Measurements from ENCODE around the gene PTPRT.

The PTPRT gene

DNA sequence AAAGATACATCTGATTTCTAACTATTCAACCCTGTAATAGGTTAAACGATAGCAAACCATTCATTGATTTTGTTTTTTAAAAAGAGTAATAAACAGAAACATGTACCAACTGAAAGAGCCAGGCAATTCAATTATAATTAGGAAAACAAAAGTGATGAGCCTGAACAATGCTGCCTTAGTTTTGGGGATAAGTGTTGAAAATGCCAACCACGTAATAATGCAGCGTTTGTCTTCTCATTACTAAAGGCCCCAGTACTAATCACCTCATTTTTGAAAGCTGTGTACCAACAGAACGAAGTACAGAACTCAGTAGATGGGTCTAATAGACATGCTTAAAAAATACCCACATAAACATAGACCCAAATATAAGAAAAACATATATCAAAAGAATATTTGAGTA lies 907.9 kb downstream of the PTPRT start:
- Mint-ChIP-seq H3K4me3 (no peak overlapping the region), H3K4me1 (ENCODE audit: low read depth) (no peaks in the 10 kb centered on the region), H3K36me3 (ENCODE audit: low read depth) (no peaks in the 10 kb centered on the region), H3K27me3 (no peaks in the 10 kb centered on the region), H3K9me3 (peaks cover 14% of the 10 kb centered on the region), H3K27ac (no peak overlapping the region)
- DNase-seq: no peak

DNA sequence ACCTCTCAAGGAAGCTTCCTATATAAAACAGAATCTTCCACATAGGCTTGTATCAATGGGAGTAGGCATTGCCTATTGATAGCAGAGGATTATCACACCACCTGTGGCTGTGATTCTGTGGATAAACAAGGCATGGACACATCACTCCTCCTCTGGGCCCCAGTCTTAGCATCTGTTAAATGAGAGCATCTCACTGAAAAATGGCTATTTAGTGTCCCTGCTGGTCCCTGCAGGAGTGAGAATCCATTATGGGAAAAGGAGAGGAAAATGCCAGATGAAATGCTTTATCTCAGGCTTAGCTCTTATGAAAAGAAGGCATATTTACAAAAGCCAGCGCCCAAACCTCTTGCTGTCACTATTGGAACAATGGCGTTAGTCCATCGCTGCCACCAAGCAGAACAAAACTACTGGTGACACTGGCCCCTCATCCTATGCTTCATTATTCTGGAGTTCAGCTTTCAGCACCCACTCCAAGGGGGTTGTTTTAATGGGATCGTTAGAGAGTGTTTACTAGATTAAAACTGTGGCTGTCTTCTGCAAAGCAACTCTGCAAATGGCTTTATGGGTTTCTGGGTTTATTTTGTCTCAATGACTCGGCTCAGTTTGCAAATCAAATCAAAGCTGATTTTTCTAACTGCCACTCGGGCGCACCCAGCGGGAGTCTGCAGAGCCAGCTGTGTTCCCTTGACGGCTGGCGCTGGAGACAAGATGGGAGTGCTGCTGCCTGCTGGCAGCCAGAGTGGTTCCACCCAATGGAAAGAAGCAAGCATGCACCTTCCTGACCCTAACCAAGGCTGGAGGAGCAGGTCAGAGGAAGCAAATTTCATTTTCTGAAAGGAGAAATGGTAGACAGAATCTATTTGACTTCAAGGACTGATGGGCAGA lies 912.7 kb downstream of the PTPRT start:
- H3K36me3 Mint-ChIP-seq (ENCODE audit: low read depth): no peaks in the 10 kb centered on the region
- H3K27me3 Mint-ChIP-seq: no peaks in the 10 kb centered on the region
- H3K4me3 Mint-ChIP-seq: no peak overlapping the region
- H3K9me3 Mint-ChIP-seq: peaks cover 5% of the 10 kb centered on the region
- DNase-seq: no peak
- H3K4me1 Mint-ChIP-seq (ENCODE audit: low read depth): no peaks in the 10 kb centered on the region
- no peak overlapping the region for H3K27ac Mint-ChIP-seq

DNA sequence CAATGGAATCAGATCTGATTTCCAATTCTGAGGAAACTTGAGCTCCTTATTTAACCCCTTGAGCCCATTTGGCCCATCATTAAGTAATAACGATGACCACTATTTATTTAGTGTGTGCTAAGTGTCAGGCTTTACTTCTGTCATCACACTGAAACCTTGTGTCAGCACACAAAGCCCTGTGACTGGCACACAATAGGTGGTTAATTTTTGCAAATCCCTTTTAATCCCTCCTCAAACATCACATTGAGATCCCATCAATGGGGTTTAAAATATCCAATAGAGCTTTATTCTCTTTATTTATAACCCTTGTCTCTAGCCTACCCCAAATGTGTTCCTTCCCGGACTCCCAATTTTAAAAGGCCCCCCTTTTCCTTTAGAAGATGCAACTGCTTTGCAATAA lies 914.7 kb downstream of the PTPRT start:
- DNase-seq: no peak
- no peaks in the 10 kb centered on the region for H3K27me3 Mint-ChIP-seq
- H3K9me3 Mint-ChIP-seq: peaks cover 5% of the 10 kb centered on the region
- no peak overlapping the region for H3K27ac Mint-ChIP-seq
- H3K4me1 Mint-ChIP-seq (ENCODE audit: low read depth): no peaks in the 10 kb centered on the region
- no peak overlapping the region for H3K4me3 Mint-ChIP-seq
- no peaks in the 10 kb centered on the region for H3K36me3 Mint-ChIP-seq (ENCODE audit: low read depth)

DNA sequence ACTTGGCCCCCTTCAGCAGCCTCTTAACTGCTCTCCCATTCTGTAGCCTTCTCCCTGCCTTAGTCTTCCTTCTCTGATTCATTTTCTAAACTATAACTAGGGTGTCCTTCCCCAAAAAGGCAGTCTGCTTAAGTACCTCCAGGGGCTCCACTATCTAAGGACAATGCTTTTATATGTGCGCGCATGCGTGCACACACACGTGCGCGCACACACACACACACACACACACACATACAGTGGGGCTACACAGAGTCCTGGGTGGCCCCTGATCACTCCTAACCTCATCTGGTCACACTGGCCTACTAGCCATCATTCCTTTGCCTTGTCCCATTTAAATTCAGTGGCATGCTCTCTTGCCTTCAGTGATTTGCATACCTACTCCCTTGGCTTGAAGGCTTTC lies 917.2 kb downstream of the PTPRT start:
- Mint-ChIP-seq H3K27ac (no peak overlapping the region), H3K4me1 (ENCODE audit: low read depth) (no peaks in the 10 kb centered on the region), H3K27me3 (no peaks in the 10 kb centered on the region), H3K4me3 (no peak overlapping the region), H3K36me3 (ENCODE audit: low read depth) (no peaks in the 10 kb centered on the region), H3K9me3 (peaks cover 5% of the 10 kb centered on the region)
- DNase-seq: no peak

DNA sequence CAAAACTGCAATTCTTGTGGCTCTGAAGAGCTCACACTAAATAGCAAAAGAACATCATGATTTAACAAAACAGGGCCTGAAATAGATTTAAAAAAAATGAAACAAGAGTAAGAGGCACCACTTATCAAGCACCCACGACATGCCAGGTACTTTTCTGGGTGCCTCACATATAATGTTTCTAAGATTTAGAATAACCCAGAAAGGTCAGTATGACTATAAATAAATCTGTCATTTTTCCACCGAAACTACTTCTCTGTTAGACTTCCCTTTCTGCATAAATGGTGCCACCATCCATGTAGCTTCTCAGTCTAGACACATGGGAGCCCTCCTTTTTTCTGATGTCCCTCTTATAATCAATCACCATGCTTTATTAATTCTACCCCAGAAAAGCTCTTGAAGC lies 919.2 kb downstream of the PTPRT start:
- H3K36me3 Mint-ChIP-seq (ENCODE audit: low read depth): no peaks in the 10 kb centered on the region

DNA sequence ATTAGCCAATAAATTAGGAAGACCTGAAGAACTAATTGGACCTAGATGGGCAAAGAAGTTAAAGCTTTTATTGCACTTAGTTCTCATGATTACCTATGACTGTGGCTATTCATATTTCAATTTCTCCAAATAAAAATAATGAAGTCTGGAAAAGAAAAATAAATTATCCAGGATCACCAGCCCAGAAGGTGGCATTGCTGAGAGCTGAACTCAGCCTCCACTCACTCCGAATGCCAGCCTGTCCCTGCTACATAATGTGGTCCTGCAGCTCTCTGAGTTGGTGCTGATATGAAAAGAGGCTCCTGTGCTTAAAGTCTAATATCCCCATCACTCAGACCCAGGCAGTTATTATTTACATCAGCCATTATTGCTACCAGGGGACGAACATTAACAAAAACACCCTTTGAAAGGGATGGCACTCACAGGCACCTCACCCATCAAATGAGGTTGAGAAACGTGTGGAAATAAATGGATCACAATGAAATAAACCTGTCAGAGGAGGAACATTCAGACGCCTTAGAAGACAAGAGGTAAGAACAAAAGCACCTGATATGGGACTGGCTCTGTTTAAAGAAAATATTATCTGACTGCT lies 921.8 kb downstream of the PTPRT start:
- H3K4me3 Mint-ChIP-seq: no peak overlapping the region
- no peaks in the 10 kb centered on the region for H3K27me3 Mint-ChIP-seq
- H3K27ac Mint-ChIP-seq: no peak overlapping the region
- no peaks in the 10 kb centered on the region for H3K4me1 Mint-ChIP-seq (ENCODE audit: low read depth)
- no peak for DNase-seq
- peaks cover 2% of the 10 kb centered on the region for H3K9me3 Mint-ChIP-seq
- H3K36me3 Mint-ChIP-seq (ENCODE audit: low read depth): no peaks in the 10 kb centered on the region

More for the DNA sequence above, 919.2 kb downstream of the PTPRT start:
- no peak overlapping the region for H3K4me3 Mint-ChIP-seq
- peaks cover 5% of the 10 kb centered on the region for H3K9me3 Mint-ChIP-seq
- no peaks in the 10 kb centered on the region for H3K27me3 Mint-ChIP-seq
- no peaks in the 10 kb centered on the region for H3K4me1 Mint-ChIP-seq (ENCODE audit: low read depth)
- DNase-seq: no peak
- H3K27ac Mint-ChIP-seq: no peak overlapping the region

DNA sequence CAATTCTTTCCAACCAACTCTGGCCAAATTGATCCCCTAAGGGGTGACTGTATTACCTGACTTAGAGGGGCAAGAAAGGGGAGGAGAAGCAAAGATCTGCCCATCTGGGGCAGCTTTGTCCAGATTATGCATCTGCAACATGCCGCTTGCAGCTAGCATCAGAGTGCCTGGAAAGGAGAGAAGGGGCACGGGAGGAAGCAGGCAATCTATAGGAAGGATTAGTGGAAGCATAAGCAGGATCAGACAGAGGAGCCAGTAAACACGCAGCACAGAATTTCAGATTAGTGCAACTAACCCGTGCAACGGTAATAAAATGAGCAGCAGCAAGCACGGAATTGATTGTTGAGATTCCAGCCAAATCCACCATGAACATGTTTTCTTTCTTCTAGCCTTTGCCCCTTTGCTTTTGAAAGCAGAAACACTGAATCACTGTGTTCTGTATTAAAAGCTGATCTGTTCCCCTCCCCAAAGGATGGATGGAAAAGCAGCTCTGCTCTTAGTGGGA lies 927.9 kb downstream of the PTPRT start:
- no peaks in the 10 kb centered on the region for H3K27me3 Mint-ChIP-seq
- H3K4me3 Mint-ChIP-seq: no peak overlapping the region
- no peaks in the 10 kb centered on the region for H3K4me1 Mint-ChIP-seq (ENCODE audit: low read depth)
- H3K36me3 Mint-ChIP-seq (ENCODE audit: low read depth): no peaks in the 10 kb centered on the region
- no peak overlapping the region for H3K27ac Mint-ChIP-seq
- DNase-seq: no peak
- no peaks in the 10 kb centered on the region for H3K9me3 Mint-ChIP-seq

DNA sequence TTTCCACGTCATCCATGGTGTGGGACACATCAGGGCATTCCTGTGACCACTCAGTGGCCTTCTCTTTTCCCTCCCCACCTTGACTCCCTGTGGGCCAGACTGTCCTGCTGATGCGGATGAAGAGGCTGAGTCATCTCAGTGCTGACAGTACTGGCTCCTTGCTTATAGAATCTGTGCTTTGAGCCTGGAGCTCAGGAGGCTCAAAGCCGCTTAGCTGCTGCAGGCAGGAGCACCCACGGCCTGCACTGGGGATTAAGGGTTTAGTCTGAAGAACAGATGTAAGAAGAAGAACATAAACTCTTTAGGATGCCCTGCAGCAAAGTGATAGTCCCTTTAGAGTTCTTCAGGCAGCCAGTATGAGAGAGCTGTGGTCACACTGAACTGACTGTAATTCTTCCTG lies 929.5 kb downstream of the PTPRT start:
- H3K4me3 Mint-ChIP-seq: no peak overlapping the region
- no peaks in the 10 kb centered on the region for H3K27me3 Mint-ChIP-seq
- no peaks in the 10 kb centered on the region for H3K36me3 Mint-ChIP-seq (ENCODE audit: low read depth)

DNA sequence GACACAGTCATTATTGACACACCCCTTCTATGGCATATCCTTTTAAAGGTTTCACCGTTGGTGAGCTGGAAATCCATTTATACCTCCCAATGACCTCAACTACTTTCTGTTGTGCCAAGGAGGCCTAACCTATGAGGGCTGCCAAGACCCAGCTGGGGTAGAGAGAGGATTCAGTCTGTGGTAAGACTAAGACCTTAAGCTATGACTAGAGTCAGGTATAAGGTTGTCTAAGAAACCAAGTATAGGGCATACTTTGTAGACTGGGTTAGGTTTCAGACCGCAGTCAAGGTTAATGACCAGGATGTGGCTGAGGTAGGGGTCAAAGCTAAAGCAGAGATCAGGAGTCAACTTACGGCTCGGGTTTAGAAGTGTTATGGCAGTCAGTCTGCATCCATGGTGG lies 930.3 kb downstream of the PTPRT start:
- no peaks in the 10 kb centered on the region for H3K36me3 Mint-ChIP-seq (ENCODE audit: low read depth)
- H3K27ac Mint-ChIP-seq: no peak overlapping the region
- no peaks in the 10 kb centered on the region for H3K27me3 Mint-ChIP-seq
- no peaks in the 10 kb centered on the region for H3K4me1 Mint-ChIP-seq (ENCODE audit: low read depth)
- H3K4me3 Mint-ChIP-seq: no peak overlapping the region
- DNase-seq: no peak
- no peaks in the 10 kb centered on the region for H3K9me3 Mint-ChIP-seq

More for the DNA sequence above, 929.5 kb downstream of the PTPRT start:
- no peak for DNase-seq
- no peaks in the 10 kb centered on the region for H3K9me3 Mint-ChIP-seq
- H3K4me1 Mint-ChIP-seq (ENCODE audit: low read depth): no peaks in the 10 kb centered on the region
- no peak overlapping the region for H3K27ac Mint-ChIP-seq

DNA sequence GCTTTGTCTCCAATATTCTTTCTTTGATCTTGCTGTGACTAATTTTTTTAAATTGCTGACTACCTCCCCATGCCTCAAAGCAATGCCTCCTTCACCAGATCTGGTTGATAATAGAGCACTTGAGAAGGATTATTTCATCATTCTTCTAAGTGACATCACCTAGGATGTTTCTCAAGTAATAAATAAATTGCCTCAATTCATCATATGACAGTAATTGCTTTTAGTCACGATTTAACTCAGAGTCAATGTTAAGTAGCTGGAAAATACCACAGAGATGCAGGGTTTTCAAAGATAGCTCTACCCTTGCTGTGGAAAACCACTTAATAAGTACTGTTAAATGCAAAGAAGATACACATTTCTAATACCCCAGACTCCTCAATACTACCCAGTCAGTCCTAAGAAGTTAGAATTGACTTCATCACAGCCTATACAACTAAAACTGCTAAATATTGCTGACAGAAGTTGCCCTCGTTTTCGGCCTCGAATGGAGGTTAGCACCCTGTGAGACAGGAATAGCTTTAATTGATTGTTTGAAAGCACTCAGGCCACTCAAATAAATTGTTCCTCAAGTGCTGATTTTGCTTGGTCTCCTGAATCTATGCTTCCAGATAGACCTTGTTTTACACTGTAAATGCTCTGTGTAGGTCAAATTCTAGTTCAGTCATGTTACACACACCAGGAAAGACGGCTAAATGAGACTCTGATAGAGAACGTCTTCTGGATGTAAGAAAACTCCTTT lies 931.0 kb downstream of the PTPRT start:
- no peak overlapping the region for H3K4me3 Mint-ChIP-seq
- H3K4me1 Mint-ChIP-seq (ENCODE audit: low read depth): no peaks in the 10 kb centered on the region
- no peaks in the 10 kb centered on the region for H3K9me3 Mint-ChIP-seq
- H3K27me3 Mint-ChIP-seq: no peaks in the 10 kb centered on the region
- H3K36me3 Mint-ChIP-seq (ENCODE audit: low read depth): no peaks in the 10 kb centered on the region
- H3K27ac Mint-ChIP-seq: no peak overlapping the region
- DNase-seq: no peak

DNA sequence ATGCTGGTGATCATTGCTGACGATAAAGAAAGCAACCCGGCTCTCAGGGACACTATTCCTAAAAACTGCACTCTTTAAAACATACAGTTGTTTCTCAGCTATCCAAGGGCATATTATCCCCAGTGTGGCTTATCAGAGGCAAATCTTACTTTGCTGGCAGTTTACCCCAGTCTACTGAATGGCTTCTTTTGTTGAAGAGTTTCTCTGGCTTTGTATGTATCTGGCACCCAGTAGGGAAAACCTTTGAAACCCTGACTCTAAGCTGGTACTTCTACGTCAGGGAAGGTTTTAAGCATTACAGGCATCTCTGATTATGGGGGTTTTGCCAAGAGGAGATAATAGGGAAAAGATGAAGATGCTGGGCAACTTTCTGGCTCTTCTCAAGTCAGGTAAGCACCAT lies 933.9 kb downstream of the PTPRT start:
- H3K36me3 Mint-ChIP-seq (ENCODE audit: low read depth): no peaks in the 10 kb centered on the region
- no peak overlapping the region for H3K27ac Mint-ChIP-seq
- no peak overlapping the region for H3K4me3 Mint-ChIP-seq
- no peaks in the 10 kb centered on the region for H3K9me3 Mint-ChIP-seq
- no peaks in the 10 kb centered on the region for H3K4me1 Mint-ChIP-seq (ENCODE audit: low read depth)
- no peaks in the 10 kb centered on the region for H3K27me3 Mint-ChIP-seq
- no peak for DNase-seq

DNA sequence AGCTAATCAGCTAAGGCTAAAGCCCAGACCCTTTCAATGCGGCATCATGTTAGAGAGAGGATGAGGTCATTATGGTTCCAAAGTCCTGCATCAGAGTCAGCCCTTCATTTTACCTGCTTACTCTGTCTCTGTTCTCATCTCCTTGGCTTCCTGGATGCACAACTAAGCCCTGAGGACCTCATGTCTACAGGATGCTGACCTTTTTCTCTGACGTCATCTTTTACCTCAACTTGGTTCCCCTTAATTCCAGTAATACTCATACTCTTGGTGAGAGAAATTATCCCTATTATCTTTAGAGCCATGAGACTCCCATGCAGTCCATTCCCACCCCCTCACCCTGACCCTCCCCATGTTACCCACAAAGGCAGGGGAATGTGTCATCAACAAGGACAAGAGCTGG lies 935.0 kb downstream of the PTPRT start:
- H3K27me3 Mint-ChIP-seq: no peaks in the 10 kb centered on the region
- no peaks in the 10 kb centered on the region for H3K4me1 Mint-ChIP-seq (ENCODE audit: low read depth)
- H3K9me3 Mint-ChIP-seq: peaks cover 2% of the 10 kb centered on the region
- no peak for DNase-seq
- H3K36me3 Mint-ChIP-seq (ENCODE audit: low read depth): no peaks in the 10 kb centered on the region
- H3K4me3 Mint-ChIP-seq: no peak overlapping the region
- H3K27ac Mint-ChIP-seq: no peak overlapping the region

DNA sequence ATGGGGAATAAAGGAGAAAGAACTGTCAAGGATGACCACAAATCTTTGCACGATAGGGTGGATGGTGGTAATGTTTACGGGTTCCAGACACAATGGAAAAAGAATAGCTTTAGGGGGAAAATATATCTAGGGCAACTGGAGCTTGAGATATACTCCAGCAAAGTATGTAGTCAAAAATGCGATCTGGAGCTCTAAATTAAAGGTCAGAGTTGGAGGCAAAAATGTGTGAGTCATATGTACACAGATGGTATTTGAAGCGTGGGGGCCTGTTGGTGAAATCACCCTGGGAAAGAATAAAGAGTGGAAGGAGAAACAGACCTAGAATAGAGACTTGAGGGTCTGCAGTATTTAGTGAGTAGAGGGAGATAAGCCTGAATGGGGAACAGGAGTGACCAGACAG lies 937.6 kb downstream of the PTPRT start:
- H3K9me3 Mint-ChIP-seq: peaks cover 2% of the 10 kb centered on the region
- no peaks in the 10 kb centered on the region for H3K4me1 Mint-ChIP-seq (ENCODE audit: low read depth)
- no peak overlapping the region for H3K4me3 Mint-ChIP-seq
- H3K27ac Mint-ChIP-seq: no peak overlapping the region
- DNase-seq: no peak
- no peaks in the 10 kb centered on the region for H3K27me3 Mint-ChIP-seq
- H3K36me3 Mint-ChIP-seq (ENCODE audit: low read depth): no peaks in the 10 kb centered on the region

DNA sequence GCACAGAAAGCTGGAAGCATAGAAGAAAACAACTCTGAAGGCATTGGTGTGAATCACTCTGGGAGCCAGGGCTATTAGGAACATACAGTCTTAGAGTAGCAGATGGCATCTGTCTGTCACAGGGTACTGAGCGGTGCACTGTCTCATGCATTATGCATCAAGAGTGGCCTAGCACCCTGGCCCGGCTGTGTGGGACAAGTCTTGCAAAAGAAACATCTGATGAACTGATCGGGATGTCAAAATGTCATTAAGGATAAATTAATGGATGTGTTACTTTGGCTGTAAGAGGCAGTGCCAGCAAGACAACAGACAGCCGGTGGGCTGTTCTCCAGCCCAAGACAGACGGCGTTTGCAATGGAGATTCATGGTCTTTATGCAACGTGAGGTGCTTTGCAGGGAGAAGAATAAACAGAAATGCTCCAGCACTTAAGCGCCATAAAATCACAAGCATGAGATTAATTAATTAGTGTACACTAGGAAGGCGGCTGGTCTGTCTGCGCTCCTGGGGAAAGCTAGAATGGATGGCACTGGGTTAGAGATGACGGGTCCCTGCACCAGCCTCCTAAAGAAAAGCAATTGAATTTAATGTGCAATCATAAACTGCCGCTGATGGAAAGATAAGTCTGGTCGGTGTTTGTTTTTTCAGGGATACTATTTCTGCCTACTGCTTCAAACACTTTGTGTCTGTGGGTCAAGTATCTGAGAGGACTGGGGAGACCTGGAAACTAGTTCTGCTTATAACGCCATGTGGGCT lies 970.9 kb downstream of the PTPRT start:
- Mint-ChIP-seq H3K36me3 (ENCODE audit: low read depth) (no peaks in the 10 kb centered on the region), H3K4me3 (no peak overlapping the region), H3K4me1 (ENCODE audit: low read depth) (no peaks in the 10 kb centered on the region), H3K9me3 (no peaks in the 10 kb centered on the region), H3K27me3 (no peaks in the 10 kb centered on the region), H3K27ac (no peak overlapping the region)
- no peak for DNase-seq

Measured in activated T-cell treated with anti-CD3 and anti-CD28 coated beads, Interleukin-2, amount 50 U/mL, for 24 hours (primary cell).